Sigmoid colon (tissue), 7 donors: ENCODE data around the gene RAPSN. TPM values are rescaled to one million over a fixed set of nuclear protein-coding genes. Genes with fewer than 3 reads are reported as not detected.

Experiments used
- DNase-seq: peaks from one replicate; pipeline ENCODE4 v3.0.0-alpha.2; 2019
- H3K27ac ChIP-seq, 4 donors: fragments of 200-600 bp; sonication (generic); one replicate each; pipeline ENCODE4 v1.5.1; 2016 to 2019; ENCODE audit warnings: mild to moderate bottlenecking in 1 of 4
- H3K27me3 ChIP-seq, 3 donors: fragments of 200-600 bp; sonication (generic); one replicate each; pipeline ENCODE4 v1.5.1; 2019; ENCODE audit warnings: mild to moderate bottlenecking in 1 of 3
- H3K36me3 ChIP-seq, 4 donors: fragments of 200-600 bp; sonication (generic); one replicate each; pipeline ENCODE4 v1.5.1; 2016 to 2019
- H3K4me1 ChIP-seq, 4 donors: fragments of 200-600 bp; sonication (generic); one replicate each; pipeline ENCODE4 v1.5.1; 2017 to 2019
- H3K4me3 ChIP-seq, 4 donors: fragments of 200-600 bp; sonication (generic); one replicate each; pipeline ENCODE4 v1.5.1; 2017 to 2019; ENCODE audit warnings: mild to moderate bottlenecking in 2 of 4, moderate library complexity in 1 of 4
- H3K9me3 ChIP-seq, 4 donors: fragments of 200-600 bp in 3 of 4; sonication (generic) in 3 of 4; one replicate each; pipeline versions ENCODE4 v1.5.1 to v1.6.1; 2013 to 2019
- EP300 ChIP-seq, 4 donors: sonication (generic); formaldehyde crosslinking; IDR thresholded peaks; one replicate each; pipeline ENCODE4 v1.6.1; 2017; ENCODE audit warnings: antibody characterized with exemption in 4 of 4
- POLR2A ChIP-seq, 2 donors: fragments of 450-650 bp; IDR thresholded peaks; one replicate each; pipeline ENCODE4 v1.6.1; 2016; ENCODE audit warnings: antibody characterized with exemption in 2 of 2, mild to moderate bottlenecking in 2 of 2, moderate library complexity in 2 of 2
- POLR2AphosphoS5 ChIP-seq, 4 donors: sonication (generic); formaldehyde crosslinking; IDR thresholded peaks; one replicate each; pipeline ENCODE4 v1.6.1; 2017; ENCODE audit warnings: antibody characterized with exemption in 4 of 4
- WGBS, 2 donors: extraction: QIAGEN DNeasy Blood & Tissue Kit; methylation state at CpG; one replicate each; pipeline ENCODE4 v1.1.7; 2013; 5-methylcytosine and 5-hydroxymethylcytosine counted together
- intact Hi-C: fragments of 100-400 bp; cut with DNase I; formaldehyde crosslinking; loops from one replicate; pipeline ENCODE4 v1.15.1; 2023
- polyA plus RNA-seq, 3 donors: library from polyadenylated mRNA; stranded (reverse); fragments of 200-250 nt; gene quantifications; one replicate each; pipeline ENCODE4 v1.2.3, GENCODE V29; 2013
- total RNA-seq, 4 donors: library from RNA; depleted of rRNA; stranded (reverse); fragments of >200 nt; gene quantifications; one replicate each; pipeline ENCODE4 v1.1.0, GENCODE V29; 2016
- TF ChIP-seq, protein P1 (sequence below), 4 experiments: fragments of 450-650 bp in 3 of 4; fragments of 200-600 bp in 1 of 4; IDR thresholded peaks; one replicate each; pipeline ENCODE4 v1.5.1; 2016 to 2019; ENCODE audit warnings: antibody characterized with exemption in 4 of 4, mild to moderate bottlenecking in 3 of 4, moderate library complexity in 2 of 4
- donor health status: healthy with polysubstance abuse.
- donor health status: Bipolar disorder and iron deficiency.
- donor health status: healthy.

The RAPSN gene
- total and polyA plus RNA-seq, 7 donors, result 0.27 to 0.61 (median 0.46) TPM; not detected in 3

DNA sequence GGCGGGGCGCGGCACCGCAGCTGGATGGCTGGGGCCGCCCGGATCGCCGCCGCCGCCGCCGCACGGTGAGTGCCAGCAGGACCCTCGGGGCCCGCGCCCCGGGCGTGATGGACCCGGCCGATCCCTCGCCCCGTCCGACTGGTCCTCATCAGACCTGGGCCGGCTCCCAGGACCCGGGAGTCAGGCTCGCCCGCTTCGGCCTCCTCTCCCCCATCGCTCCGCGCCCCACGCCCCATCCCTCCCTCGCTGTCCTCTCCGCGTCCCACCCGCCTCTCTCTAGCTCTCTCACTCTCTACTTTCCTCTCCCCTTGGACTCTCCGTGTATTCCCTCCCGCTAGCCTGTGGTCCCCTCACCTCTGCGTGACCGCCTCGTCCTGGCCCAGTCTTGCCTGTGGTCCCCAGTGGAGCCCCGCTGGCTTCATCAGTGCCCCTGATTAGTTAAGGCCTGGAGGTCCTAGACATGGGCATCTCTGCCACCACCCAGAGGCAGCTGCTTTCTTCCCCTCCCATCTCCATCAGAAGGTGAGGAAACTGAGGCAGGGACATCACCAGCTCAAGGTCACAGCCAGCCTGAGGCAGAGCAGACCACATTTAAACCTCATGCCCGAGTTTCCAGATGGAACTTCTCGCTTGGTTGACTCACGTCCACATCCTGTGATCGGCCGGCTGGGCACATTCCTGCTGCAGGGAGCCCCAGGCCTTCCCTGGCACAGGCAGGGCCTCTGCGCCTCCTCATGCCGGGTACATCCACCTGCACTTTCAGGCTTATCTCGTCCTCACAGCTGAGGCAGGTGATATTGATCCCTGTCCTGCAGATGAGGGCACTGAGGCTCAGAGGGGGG is 40.1 kb downstream of the RAPSN start:
- intact Hi-C loops, result loop anchor here (1.0 to 5.0 kb wide), 6 partner anchors 17 to 438 kb away; partner anchors contain the start of genes FNBP4, KBTBD4, MADD and NDUFS3
- peak; percentile 85 for DNase-seq
- peaks cover 0 to 51% (median 34%) of the 10 kb centered on the region in 4 donors for H3K4me1 ChIP-seq
- 6 to 11% methylated on average over 50 of the region's 50 CpGs for WGBS, 2 donors
- peaks cover 2 to 37% (median 14%) of the 10 kb centered on the region in 4 donors for H3K36me3 ChIP-seq
- no peaks in the 10 kb centered on the region for H3K27me3 ChIP-seq
- peak overlapping the region; percentile 84 to 96 (median 95) for H3K27ac ChIP-seq
- peak overlapping the region; percentile 61 to 85 (median 77) for H3K4me3 ChIP-seq
- no peaks in the 10 kb centered on the region for H3K9me3 ChIP-seq
- TF ChIP-seq POLR2AphosphoS5 (IDR thresholded peaks at IDR 0.05), result peak in 2 of 4 donors; percentile 31 to 60
- no peak for TF ChIP-seq EP300 (IDR thresholded peaks at IDR 0.05)
- TF ChIP-seq, protein P1, sequence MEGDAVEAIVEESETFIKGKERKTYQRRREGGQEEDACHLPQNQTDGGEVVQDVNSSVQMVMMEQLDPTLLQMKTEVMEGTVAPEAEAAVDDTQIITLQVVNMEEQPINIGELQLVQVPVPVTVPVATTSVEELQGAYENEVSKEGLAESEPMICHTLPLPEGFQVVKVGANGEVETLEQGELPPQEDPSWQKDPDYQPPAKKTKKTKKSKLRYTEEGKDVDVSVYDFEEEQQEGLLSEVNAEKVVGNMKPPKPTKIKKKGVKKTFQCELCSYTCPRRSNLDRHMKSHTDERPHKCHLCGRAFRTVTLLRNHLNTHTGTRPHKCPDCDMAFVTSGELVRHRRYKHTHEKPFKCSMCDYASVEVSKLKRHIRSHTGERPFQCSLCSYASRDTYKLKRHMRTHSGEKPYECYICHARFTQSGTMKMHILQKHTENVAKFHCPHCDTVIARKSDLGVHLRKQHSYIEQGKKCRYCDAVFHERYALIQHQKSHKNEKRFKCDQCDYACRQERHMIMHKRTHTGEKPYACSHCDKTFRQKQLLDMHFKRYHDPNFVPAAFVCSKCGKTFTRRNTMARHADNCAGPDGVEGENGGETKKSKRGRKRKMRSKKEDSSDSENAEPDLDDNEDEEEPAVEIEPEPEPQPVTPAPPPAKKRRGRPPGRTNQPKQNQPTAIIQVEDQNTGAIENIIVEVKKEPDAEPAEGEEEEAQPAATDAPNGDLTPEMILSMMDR (IDR thresholded peaks at IDR 0.05), result no peak

DNA sequence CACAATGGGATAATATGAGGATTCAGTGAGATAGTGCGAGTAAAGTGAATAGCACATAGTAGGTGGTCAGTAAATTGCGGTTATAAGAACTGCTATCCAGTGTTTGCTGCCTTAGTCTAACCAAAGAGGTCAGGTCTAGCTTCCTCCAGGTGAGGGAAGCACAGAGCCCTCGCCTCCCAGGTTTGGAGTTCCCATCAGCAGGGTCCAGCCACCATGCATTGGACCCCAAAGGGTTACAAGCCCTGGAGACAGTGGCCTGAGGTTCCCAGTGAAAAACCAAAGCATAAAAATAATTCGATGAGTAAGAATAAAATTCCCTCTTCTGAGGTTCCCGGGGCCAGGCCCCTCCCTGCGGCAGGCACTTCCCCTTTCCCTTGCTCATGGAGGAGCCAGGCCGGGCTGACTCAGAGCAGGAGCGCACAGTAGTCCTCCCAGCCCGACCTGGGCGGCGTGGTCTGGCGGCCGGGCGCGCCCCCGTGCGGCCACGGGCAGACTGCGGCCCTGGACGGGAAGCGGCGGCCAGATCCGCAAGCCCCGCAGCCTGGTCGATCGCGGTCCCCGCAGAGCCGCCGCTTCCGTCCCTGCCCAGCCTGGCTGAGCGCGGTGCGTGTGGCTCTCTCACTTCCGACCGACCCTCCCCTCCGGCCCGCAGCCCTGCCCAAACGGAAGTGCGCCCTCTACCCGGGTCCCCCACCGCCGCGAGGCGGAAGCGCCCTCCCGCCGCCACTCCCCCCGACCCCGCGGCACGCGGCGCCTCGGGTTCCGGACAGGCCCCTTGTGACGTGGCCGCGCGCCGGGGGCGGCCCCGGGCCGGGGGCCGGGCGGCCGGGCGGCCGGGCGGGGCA is 41.0 kb downstream of the RAPSN start, which contains the start of gene SLC39A13:
SLC39A13 (plus strand) TSS at position 845 of the 845 bp plus-strand sequence. CDS start 1,505 bp downstream, outside the sequence.
- 1% methylated on average over 70 of the region's 70 CpGs for WGBS, 2 donors
- Histone ChIP-seq H3K27me3 (no peaks in the 10 kb centered on the region), H3K4me1 (peaks cover 0 to 44% (median 29%) of the 10 kb centered on the region in 4 donors), H3K36me3 (peaks cover 0 to 28% (median 8%) of the 10 kb centered on the region in 4 donors), H3K9me3 (no peaks in the 10 kb centered on the region), H3K4me3 (peak within 1 kb of the TSS; percentile 61 to 85 (median 77)), H3K27ac (peak within 1 kb of the TSS; percentile 84 to 96 (median 95))
- DNase-seq, result peak; percentile 98
- intact Hi-C loops, result loop anchor here (1.0 to 5.0 kb wide), 7 partner anchors 18 to 439 kb away; partner anchors contain the start of genes FNBP4, KBTBD4, MADD and NDUFS3
- TF ChIP-seq POLR2AphosphoS5 (IDR thresholded peaks at IDR 0.05), result peak; percentile 84 to 98 (median 94)
- peak in 1 of 4 donors; percentile 20 for TF ChIP-seq EP300 (IDR thresholded peaks at IDR 0.05)
- TF ChIP-seq, protein P1 (IDR thresholded peaks at IDR 0.05), result peak; percentile 30 to 75 (median 63)
- peak; percentile 57 to 58 for TF ChIP-seq POLR2A (IDR thresholded peaks at IDR 0.05)

DNA sequence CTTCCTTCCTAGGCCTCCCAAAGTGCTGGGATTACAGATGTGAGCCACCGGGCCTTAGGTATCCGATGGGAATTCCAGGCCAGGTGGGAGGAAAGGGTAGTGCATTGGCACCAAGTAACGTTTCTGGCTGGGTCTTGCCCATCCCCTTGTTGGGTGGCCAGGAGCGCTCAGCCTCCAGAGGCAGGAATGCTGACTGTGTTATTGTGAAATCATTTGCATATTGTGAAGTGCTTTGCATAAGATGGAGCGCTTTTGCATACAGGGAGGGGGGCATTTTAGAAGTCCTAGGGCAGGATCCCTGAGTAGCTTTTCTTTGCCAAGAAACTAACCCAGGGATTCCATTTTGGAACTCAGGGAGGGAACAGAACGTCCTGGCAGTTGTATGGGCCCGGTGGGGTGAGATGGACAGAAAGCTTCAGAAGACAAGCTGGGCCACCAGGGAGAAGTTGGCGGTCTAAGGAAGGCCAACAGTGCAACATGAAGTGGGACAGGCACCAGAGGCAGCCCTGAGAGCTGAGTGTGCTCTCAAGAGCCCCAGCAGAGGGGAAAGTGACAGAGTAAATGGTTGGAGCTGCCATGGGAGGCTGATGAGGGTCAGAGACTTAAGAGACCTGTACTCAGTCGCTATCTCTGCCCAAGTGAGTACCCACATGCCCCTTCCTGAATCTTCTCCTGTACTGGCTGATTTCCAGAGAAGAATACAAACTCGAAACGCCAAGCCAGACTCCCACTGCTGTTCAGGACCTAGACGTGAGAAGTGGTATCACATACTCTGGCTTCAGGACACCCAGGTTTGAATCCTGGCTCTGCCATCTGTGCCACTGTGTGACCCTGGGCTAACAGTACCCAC is 41.8 kb downstream of the RAPSN start:
- peak; percentile 70 for DNase-seq
- Histone ChIP-seq H3K4me1 (peaks cover 0 to 43% (median 29%) of the 10 kb centered on the region in 4 donors), H3K36me3 (peaks cover 0 to 21% (median 8%) of the 10 kb centered on the region in 4 donors), H3K27ac (peak overlapping the region; percentile 84 to 96 (median 95)), H3K9me3 (no peaks in the 10 kb centered on the region), H3K4me3 (peak overlapping the region; percentile 40 to 83 (median 66)), H3K27me3 (no peaks in the 10 kb centered on the region)
- intact Hi-C loops, result loop anchor here (2.0 to 5.0 kb wide), 6 partner anchors 32 to 440 kb away; partner anchors contain the start of genes FNBP4, KBTBD4, MADD and NDUFS3
- 61 to 66% methylated on average over 12 of the region's 12 CpGs for WGBS, 2 donors
- TF ChIP-seq, protein P1 (IDR thresholded peaks at IDR 0.05), result no peak
- TF ChIP-seq POLR2A (IDR thresholded peaks at IDR 0.05), result no peak
- no peak for TF ChIP-seq EP300 (IDR thresholded peaks at IDR 0.05)
- TF ChIP-seq POLR2AphosphoS5 (IDR thresholded peaks at IDR 0.05), result no peak

DNA sequence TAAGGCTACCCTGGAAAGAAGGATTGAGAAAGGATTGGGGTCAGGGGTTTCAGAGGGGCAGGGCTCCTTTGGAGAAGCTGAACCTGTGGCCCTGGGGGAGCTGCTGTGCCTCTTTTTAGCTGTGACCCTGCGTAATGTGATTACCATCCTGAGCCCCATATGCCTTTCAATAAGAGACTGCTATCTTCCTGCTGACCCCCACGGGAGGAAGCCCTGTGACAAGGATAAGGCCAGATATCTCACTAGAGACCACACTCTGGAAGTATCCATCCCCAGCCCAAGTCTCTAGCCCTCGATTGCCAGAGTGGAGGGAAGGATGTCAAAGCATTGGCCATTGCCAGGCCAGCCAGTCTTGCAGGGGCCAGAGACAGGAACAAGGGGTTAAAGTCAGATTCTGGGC is 45.4 kb downstream of the RAPSN start:
- TF ChIP-seq, protein P1 (IDR thresholded peaks at IDR 0.05), result no peak
- TF ChIP-seq POLR2A (IDR thresholded peaks at IDR 0.05) (no peak), POLR2AphosphoS5 (IDR thresholded peaks at IDR 0.05) (no peak), EP300 (IDR thresholded peaks at IDR 0.05) (no peak)
- intact Hi-C loops, result no loop called here
- Histone ChIP-seq H3K9me3 (no peaks in the 10 kb centered on the region), H3K4me1 (peaks cover 0 to 31% (median 24%) of the 10 kb centered on the region in 4 donors), H3K36me3 (no peaks in the 10 kb centered on the region), H3K27ac (no peak overlapping the region), H3K27me3 (no peaks in the 10 kb centered on the region), H3K4me3 (no peak overlapping the region)
- no peak for DNase-seq
- WGBS, 2 donors, result 77 to 88% methylated on average over 3 of the region's 3 CpGs
